ENCODE data around the gene SSC5D.

SSC5D gene

DNA sequence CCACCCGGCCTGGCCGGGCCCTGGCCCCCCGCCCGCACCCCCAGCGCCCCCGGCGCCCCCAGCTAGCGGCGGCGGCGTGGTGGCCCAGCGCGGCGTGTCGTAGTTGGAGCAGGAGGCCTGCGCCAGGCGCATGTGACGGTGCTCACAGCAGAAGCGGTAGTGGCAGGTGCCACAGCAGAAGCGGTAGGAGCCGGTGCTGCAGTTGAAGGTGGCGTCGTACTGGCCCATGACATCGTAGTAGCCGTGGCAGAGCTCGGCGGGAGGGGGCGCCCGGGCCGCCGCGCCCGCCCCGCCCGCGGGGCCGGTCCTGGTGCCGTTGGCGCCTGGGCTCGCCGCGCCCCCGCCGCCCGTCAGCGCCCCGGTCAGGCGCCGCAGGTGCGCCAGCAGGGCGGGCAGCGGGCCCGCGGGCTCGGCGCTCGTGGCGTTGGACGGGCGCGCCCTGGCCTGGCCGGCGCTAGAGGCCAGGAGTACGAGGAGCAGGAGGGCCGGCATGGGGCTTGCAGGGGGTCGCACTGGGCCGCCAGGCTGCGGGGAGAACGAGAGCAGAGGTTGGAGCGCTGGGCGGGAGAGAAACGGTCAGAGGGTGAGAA lies 45.8 kb upstream of the SSC5D start:
- H3K27ac ChIP-seq, result no peak overlapping the region
- H3K36me3 ChIP-seq, result no peaks in the 10 kb centered on the region
- H3K4me3 ChIP-seq (ENCODE audit: low read depth, low read length), result peak overlapping the region; percentile 38
- TF ChIP-seq CTCF (IDR thresholded peaks at IDR 0.05; ENCODE audit: low read depth, low read length), result no peak
- peak; percentile 60 for DNase-seq
- H3K27me3 ChIP-seq (ENCODE audit: insufficient read depth, low read depth, severe bottlenecking), result peaks cover 12% of the 10 kb centered on the region
- H3K9me3 ChIP-seq (ENCODE audit: severe bottlenecking), result no peaks in the 10 kb centered on the region

DNA sequence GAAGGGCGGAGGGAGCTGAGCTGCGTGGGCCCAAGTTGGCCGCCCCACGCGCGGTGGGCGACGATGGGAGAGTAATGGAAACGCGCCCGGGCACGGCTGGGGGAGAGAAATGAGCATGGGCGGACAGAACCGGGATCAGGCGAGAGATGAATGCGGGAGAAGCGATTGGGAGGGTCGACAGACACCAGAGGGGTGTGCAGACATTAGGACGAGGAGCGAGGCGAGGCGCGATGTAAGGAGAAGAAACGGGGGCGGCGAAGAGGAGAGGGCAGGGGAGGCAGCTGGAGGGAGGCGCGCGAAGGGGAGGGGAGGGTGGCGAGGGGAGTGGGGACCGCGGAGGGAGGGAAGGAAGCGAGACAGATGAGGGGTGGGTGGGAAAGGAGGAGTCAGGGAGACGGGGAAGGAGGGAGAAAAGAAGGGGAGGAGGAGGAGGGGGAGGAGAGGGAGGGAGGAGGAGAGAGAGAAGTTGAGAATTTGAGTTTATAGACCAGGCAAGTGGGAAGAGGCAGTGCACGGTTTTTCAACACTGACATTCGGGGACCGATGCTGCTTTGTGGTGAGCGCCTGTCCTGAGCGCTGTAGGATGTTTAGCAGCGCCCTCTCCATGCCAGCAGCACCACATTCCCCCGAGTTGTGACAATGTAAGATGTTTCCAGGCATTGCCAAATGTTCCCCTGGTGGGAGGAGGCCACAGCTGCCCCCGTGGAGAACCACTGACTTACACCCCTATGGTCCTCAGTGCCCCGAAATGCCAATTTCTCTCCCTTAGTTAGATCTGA lies 45.0 kb upstream of the SSC5D start, which contains the start of gene SHISA7:
SHISA7 (minus strand) TSS at position 256 of the 779 bp plus-strand sequence. CDS start 437 bp downstream, outside the sequence.
- peaks cover 12% of the 10 kb centered on the region for H3K27me3 ChIP-seq (ENCODE audit: insufficient read depth, low read depth, severe bottlenecking)
- peak; percentile 54 for DNase-seq
- H3K27ac ChIP-seq, result no peak within 1 kb of the TSS
- no peak for TF ChIP-seq CTCF (IDR thresholded peaks at IDR 0.05; ENCODE audit: low read depth, low read length)
- no peaks in the 10 kb centered on the region for H3K9me3 ChIP-seq (ENCODE audit: severe bottlenecking)
- no peaks in the 10 kb centered on the region for H3K36me3 ChIP-seq
- H3K4me3 ChIP-seq (ENCODE audit: low read depth, low read length), result peak within 1 kb of the TSS; percentile 38

- peaks cover 12% of the 10 kb centered on the region for H3K27me3 ChIP-seq (ENCODE audit: insufficient read depth, low read depth, severe bottlenecking)
These were observed 44.3 kb upstream of the SSC5D start for GRCh38 chr19:55443824-55444480.

DNA sequence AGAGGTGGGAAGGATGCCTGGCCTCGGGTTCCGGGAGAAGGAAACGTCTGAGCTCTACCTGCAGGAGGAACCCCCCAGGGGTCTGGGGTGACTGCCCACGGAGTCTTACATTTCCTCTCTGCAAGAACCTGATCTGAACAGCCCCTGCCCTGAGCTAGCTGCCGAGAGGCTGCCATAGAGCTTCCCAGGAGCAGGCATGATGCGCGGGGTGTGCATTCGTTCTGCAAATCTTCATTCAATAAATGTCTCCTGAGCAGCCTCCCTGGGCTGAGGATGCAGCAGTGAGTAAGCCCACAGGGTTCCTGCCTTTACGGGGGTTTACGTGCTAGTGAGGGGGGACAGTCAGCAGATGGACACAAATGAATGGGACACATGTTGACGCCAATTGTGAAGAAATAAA lies 43.6 kb upstream of the SSC5D start:
- no peak for TF ChIP-seq CTCF (IDR thresholded peaks at IDR 0.05; ENCODE audit: low read depth, low read length)
- Histone ChIP-seq H3K4me3 (ENCODE audit: low read depth, low read length) (no peak overlapping the region), H3K36me3 (no peaks in the 10 kb centered on the region), H3K27ac (no peak overlapping the region), H3K27me3 (ENCODE audit: insufficient read depth, low read depth, severe bottlenecking) (peaks cover 12% of the 10 kb centered on the region), H3K9me3 (ENCODE audit: severe bottlenecking) (no peaks in the 10 kb centered on the region)
- DNase-seq, result no peak

More at GRCh38 chr19:55443824-55444480, 44.3 kb upstream of the SSC5D start:
- H3K4me3 ChIP-seq (ENCODE audit: low read depth, low read length), result no peak overlapping the region
- no peak for TF ChIP-seq CTCF (IDR thresholded peaks at IDR 0.05; ENCODE audit: low read depth, low read length)
- DNase-seq, result no peak
- no peaks in the 10 kb centered on the region for H3K9me3 ChIP-seq (ENCODE audit: severe bottlenecking)
- H3K36me3 ChIP-seq, result no peaks in the 10 kb centered on the region
- no peak overlapping the region for H3K27ac ChIP-seq

GRCh38 chr19:55446060-55446459 lies 42.2 kb upstream of the SSC5D start:
- Histone ChIP-seq H3K9me3 (ENCODE audit: severe bottlenecking) (no peaks in the 10 kb centered on the region), H3K27ac (no peak overlapping the region), H3K36me3 (no peaks in the 10 kb centered on the region), H3K4me3 (ENCODE audit: low read depth, low read length) (no peak overlapping the region), H3K27me3 (ENCODE audit: insufficient read depth, low read depth, severe bottlenecking) (peaks cover 12% of the 10 kb centered on the region)
- TF ChIP-seq CTCF (IDR thresholded peaks at IDR 0.05; ENCODE audit: low read depth, low read length), result no peak
- DNase-seq, result no peak
